ENCODE results near the gene MAP4.
A peak's percentile ranks its signal among the peaks of the same experiment; 100 is the strongest.
"Not testable (repeated sequence)": the region's sequence is repeated elsewhere in the genome, so short reads cannot be mapped to it uniquely, and the experiment has no call there.

MAP4 gene

GRCh38 chr3:47895241-47895640, 121.0 kb downstream of the MAP4 start:
- no peak for DNase-seq

- peak; percentile 23 to 57 for DNase-seq
These were observed 123.8 kb downstream of the MAP4 start for GRCh38 chr3:47892286-47893040.

- no peak for DNase-seq
These were observed 124.6 kb downstream of the MAP4 start for GRCh38 chr3:47891613-47892005.

GRCh38 chr3:47890828-47891612, 125.2 kb downstream of the MAP4 start:
- DNase-seq, result peak; percentile 39 to 67

- no peak for DNase-seq
These were observed 125.9 kb downstream of the MAP4 start for GRCh38 chr3:47890126-47890827.

- no peak for DNase-seq
These were observed 127.0 kb downstream of the MAP4 start for GRCh38 chr3:47888986-47889757.

GRCh38 chr3:47887991-47888390, 128.2 kb downstream of the MAP4 start:
- not testable (repeated sequence) for DNase-seq

GRCh38 chr3:47885168-47885567, 131.0 kb downstream of the MAP4 start:
- no peak for DNase-seq

- no peak for DNase-seq
These were observed 131.6 kb downstream of the MAP4 start for GRCh38 chr3:47884603-47885002.

GRCh38 chr3:47882338-47882737, 133.9 kb downstream of the MAP4 start:
- DNase-seq, result no peak

- no peak for DNase-seq
These were observed 138.5 kb downstream of the MAP4 start for GRCh38 chr3:47877719-47878118.

GRCh38 chr3:47877290-47877689, 138.9 kb downstream of the MAP4 start:
- no peak for DNase-seq

- no peak for DNase-seq
These were observed 141.3 kb downstream of the MAP4 start for GRCh38 chr3:47874913-47875312.

GRCh38 chr3:47874438-47874837, 141.8 kb downstream of the MAP4 start:
- no peak for DNase-seq

- DNase-seq, result no peak
These were observed 143.3 kb downstream of the MAP4 start for GRCh38 chr3:47872916-47873315.

- DNase-seq, result no peak
These were observed 144.8 kb downstream of the MAP4 start for GRCh38 chr3:47871389-47871788.

- DNase-seq, result no peak
These were observed 145.4 kb downstream of the MAP4 start for GRCh38 chr3:47870702-47871260.

GRCh38 chr3:47870156-47870555, 146.1 kb downstream of the MAP4 start:
- DNase-seq, result no peak

- no peak for DNase-seq
These were observed 147.9 kb downstream of the MAP4 start for GRCh38 chr3:47868306-47868705.

- no peak for DNase-seq
These were observed 148.7 kb downstream of the MAP4 start for GRCh38 chr3:47867451-47868044.

GRCh38 chr3:47865192-47865591, 151.0 kb downstream of the MAP4 start:
- DNase-seq, result no peak
